Testis (tissue), 3 donors: ENCODE measurements around the gene ZBTB7A. TPM values are rescaled to one million over a fixed set of nuclear protein-coding genes. Genes with fewer than 3 reads are reported as not detected.

ENCODE experiments used
- DNase-seq: peaks from one replicate; pipeline ENCODE4 v3.0.0-alpha.2; 2019
- H3K27ac ChIP-seq, 2 donors: fragments of 200-600 bp; sonication (generic); one replicate each; pipeline ENCODE4 v1.5.1; 2019
- H3K27me3 ChIP-seq: fragments of 200-600 bp; sonication (generic); one replicate; pipeline ENCODE4 v1.5.1; 2019
- H3K36me3 ChIP-seq: fragments of 200-600 bp; sonication (generic); one replicate; pipeline ENCODE4 v1.5.1; 2017; ENCODE audit warnings: low read depth; ENCODE audit errors: missing control alignments
- H3K4me1 ChIP-seq: fragments of 200-600 bp; sonication (generic); one replicate; pipeline ENCODE4 v1.5.1; 2019
- H3K4me3 ChIP-seq, 2 donors: fragments of 200-600 bp; sonication (generic); one replicate each; pipeline ENCODE4 v1.5.1; 2017 to 2019
- H3K9me3 ChIP-seq: fragments of 200-600 bp; sonication (generic); one replicate; pipeline ENCODE4 v1.5.1; 2017
- CTCF ChIP-seq, 3 experiments: fragments of 450-650 bp in 2 of 3; fragments of 200-600 bp in 1 of 3; sonication (generic) in 1 of 3; IDR thresholded peaks; one replicate each; pipeline ENCODE4 v1.5.1; 2016 to 2019; ENCODE audit warnings: antibody characterized with exemption in 3 of 3, mild to moderate bottlenecking in 2 of 3, moderate library complexity in 1 of 3
- POLR2A ChIP-seq: fragments of 450-650 bp; IDR thresholded peaks from one replicate; pipeline ENCODE4 v1.6.1; 2017; ENCODE audit warnings: antibody characterized with exemption, mild to moderate bottlenecking, moderate library complexity
- WGBS, 2 donors: methylation state at CpG; one replicate each; pipeline ENCODE4 v1.1.5; 2018; 5-methylcytosine and 5-hydroxymethylcytosine counted together
- intact Hi-C: fragments of 100-400 bp; cut with DNase I; formaldehyde crosslinking; loops from one replicate; pipeline ENCODE4 v1.15.1; 2023; ENCODE audit warnings: low total_unique reads
- polyA plus RNA-seq: library from polyadenylated mRNA; stranded (reverse); fragments of 350-450 nt; fragmentation: Illumina TruSeq; extraction: RNeasy Lipid Tissue Mini Kit (QIAGEN cat#74804); gene quantifications from one replicate; pipeline ENCODE4 v1.2.3, GENCODE V29; 2014; ENCODE audit warnings: low read depth, low replicate concordance; ENCODE audit not compliant: insufficient read depth
- total RNA-seq, 2 donors: library from RNA; depleted of rRNA; stranded (reverse); fragments of >200 nt; gene quantifications; one replicate each; pipeline ENCODE4 v1.2.3, GENCODE V29; 2016

ZBTB7A gene
- total and polyA plus RNA-seq, 3 donors from 2014 or later = 7.5 to 49.4 (median 42.2) TPM

GRCh38 chr19:4090356-4091220 is 23.9 kb upstream of the ZBTB7A start:
- Histone ChIP-seq H3K4me3 (no peak overlapping the region), H3K36me3 (no peaks in the 10 kb centered on the region)

GRCh38 chr19:4089946-4090345 is 23.2 kb upstream of the ZBTB7A start:
- Histone ChIP-seq H3K27ac (no peak overlapping the region), H3K4me3 (no peak overlapping the region), H3K27me3 (no peaks in the 10 kb centered on the region), H3K4me1 (no peaks in the 10 kb centered on the region), H3K36me3 (no peaks in the 10 kb centered on the region), H3K9me3 (no peaks in the 10 kb centered on the region)
- intact Hi-C loops = no loop called here
- DNase-seq = no peak
- TF ChIP-seq POLR2A (no peak), CTCF (IDR thresholded peaks at IDR 0.05) (no peak)
- WGBS, 2 donors = 72 to 91% methylated on average over 15 to 22 of the region's 22 CpGs

More at GRCh38 chr19:4090356-4091220, 23.9 kb upstream of the ZBTB7A start:
- Histone ChIP-seq H3K9me3 (no peaks in the 10 kb centered on the region), H3K27me3 (no peaks in the 10 kb centered on the region), H3K27ac (no peak overlapping the region), H3K4me1 (no peaks in the 10 kb centered on the region)
- DNase-seq = no peak
- WGBS, 2 donors = 76 to 91% methylated on average over 11 to 52 of the region's 52 CpGs
- intact Hi-C loops = no loop called here
- no peak for TF ChIP-seq POLR2A
- TF ChIP-seq CTCF (IDR thresholded peaks at IDR 0.05) = no peak

- H3K36me3 ChIP-seq = no peaks in the 10 kb centered on the region
- no peaks in the 10 kb centered on the region for H3K4me1 ChIP-seq
- no peak overlapping the region for H3K27ac ChIP-seq
- H3K9me3 ChIP-seq = no peaks in the 10 kb centered on the region
- H3K4me3 ChIP-seq = no peak overlapping the region
- 84 to 91% methylated on average over 16 to 26 of the region's 26 CpGs for WGBS, 2 donors
- H3K27me3 ChIP-seq = no peaks in the 10 kb centered on the region
- no peak for DNase-seq
- intact Hi-C loops = no loop called here
- TF ChIP-seq POLR2A (no peak), CTCF (IDR thresholded peaks at IDR 0.05) (no peak)
These were observed 22.8 kb upstream of the ZBTB7A start for GRCh38 chr19:4089400-4089908.

GRCh38 chr19:4088975-4089374 is 22.3 kb upstream of the ZBTB7A start:
- no peaks in the 10 kb centered on the region for H3K9me3 ChIP-seq
- no peak overlapping the region for H3K4me3 ChIP-seq
- intact Hi-C loops = no loop called here
- no peaks in the 10 kb centered on the region for H3K27me3 ChIP-seq
- H3K4me1 ChIP-seq = no peaks in the 10 kb centered on the region
- no peaks in the 10 kb centered on the region for H3K36me3 ChIP-seq
- TF ChIP-seq CTCF (IDR thresholded peaks at IDR 0.05) (no peak), POLR2A (no peak)
- WGBS, 2 donors = 54 to 89% methylated on average over 2 of the region's 2 CpGs
- no peak overlapping the region for H3K27ac ChIP-seq
- no peak for DNase-seq
